ENCODE measurements around the gene DNTT. TPM values are rescaled to one million over a fixed set of nuclear protein-coding genes. Genes with fewer than 3 reads are reported as not detected.
A peak's percentile ranks its signal among the peaks of the same experiment; 100 is the strongest.

DNTT gene
- total and polyA plus RNA-seq, 2 experiments from 2014 or later, result not detected

DNA sequence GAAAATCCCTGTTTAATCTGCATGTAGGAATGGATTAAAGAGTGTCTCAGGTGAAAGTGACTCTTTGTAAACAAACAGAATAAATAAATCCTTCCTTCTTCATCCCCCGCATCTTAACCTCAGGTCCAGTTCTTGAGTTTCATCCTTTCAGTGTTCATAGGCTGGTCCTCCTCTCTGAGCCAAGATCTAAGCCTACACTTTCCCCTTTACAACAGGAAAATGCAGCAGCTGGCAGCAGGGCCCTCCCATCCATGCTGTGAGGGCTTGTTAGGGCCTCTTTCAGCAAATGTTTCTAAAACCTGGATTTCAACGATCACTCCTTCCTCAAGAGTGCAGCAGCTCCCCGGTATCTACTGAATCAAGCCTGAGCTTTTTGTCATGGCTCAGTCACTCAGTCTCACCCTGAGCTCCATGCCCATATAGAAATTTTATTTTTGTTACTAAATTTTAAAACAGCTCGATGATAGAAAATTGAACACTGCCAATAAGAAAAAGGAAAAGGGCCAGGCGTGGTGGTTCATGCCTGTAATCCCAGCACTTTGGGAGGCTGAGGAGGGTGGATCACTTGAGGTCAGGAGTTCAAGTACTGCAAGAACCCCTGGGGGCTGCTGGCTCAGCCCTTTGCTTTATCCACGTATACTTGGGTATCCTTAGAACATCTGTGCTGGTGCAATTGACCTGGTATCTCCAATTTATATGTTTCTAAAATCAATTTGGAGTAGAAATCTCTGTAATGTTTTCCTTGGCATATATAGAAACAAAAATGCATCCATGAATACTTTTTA is 48.5 kb upstream of the DNTT start:
- H2AFZ ChIP-seq, result 0 out of 2 replicates have a peak overlapping the region, but pooled peaks have one; percentile 5
- ATAC-seq, result peak; percentile 71
- peaks cover 12% of the 10 kb centered on the region for H3K4me1 Mint-ChIP-seq

More for the DNA sequence above, 48.5 kb upstream of the DNTT start:
- H3K9me3 Mint-ChIP-seq, result no peaks in the 10 kb centered on the region
- H3K27me3 Mint-ChIP-seq (ENCODE audit: insufficient read depth, low read depth, poor library complexity), result peaks cover 7% of the 10 kb centered on the region
- Histone ChIP-seq H3K36me3 (ENCODE audit: insufficient read depth) (no peaks in the 10 kb centered on the region), H3K27me3 (ENCODE audit: insufficient read depth) (no peaks in the 10 kb centered on the region), H3K4me3 (no peak overlapping the region), H4K20me1 (replicated peaks; ENCODE audit: insufficient read depth) (no peaks in the 10 kb centered on the region), H3F3A (replicated peaks; ENCODE audit: low read depth) (no peaks in the 10 kb centered on the region), H3K9me2 (ENCODE audit: insufficient read depth) (no peaks in the 10 kb centered on the region; the same call in 1 of the 2 replicates), H3K4me1 (ENCODE audit: insufficient read depth) (peaks cover 5% of the 10 kb centered on the region; the same call in 1 of the 2 replicates), H3K27ac (ENCODE audit: low read depth) (no peak overlapping the region), H3K4me2 (no peak overlapping the region), H3K79me2 (replicated peaks; ENCODE audit: insufficient read depth) (no peaks in the 10 kb centered on the region)
- H3K27ac Mint-ChIP-seq, result no peak overlapping the region
- no peak for DNase-seq (ENCODE audit: low spot score)
- no peaks in the 10 kb centered on the region for H3K36me3 Mint-ChIP-seq (ENCODE audit: low read depth)
- H3K4me3 Mint-ChIP-seq, result no peak overlapping the region
- no peak for TF ChIP-seq CREB1 (CRISPR knock-in tag; IDR thresholded peaks at IDR 0.05; ENCODE audit: low read depth)
- no peak for TF ChIP-seq ZNF462 (CRISPR knock-in tag; IDR thresholded peaks at IDR 0.05)
- TF ChIP-seq CTCF (conservative IDR thresholded peaks at IDR 0.05; ENCODE audit: low read depth in 2 of 2), result no peak
- TF ChIP-seq, protein P1, sequence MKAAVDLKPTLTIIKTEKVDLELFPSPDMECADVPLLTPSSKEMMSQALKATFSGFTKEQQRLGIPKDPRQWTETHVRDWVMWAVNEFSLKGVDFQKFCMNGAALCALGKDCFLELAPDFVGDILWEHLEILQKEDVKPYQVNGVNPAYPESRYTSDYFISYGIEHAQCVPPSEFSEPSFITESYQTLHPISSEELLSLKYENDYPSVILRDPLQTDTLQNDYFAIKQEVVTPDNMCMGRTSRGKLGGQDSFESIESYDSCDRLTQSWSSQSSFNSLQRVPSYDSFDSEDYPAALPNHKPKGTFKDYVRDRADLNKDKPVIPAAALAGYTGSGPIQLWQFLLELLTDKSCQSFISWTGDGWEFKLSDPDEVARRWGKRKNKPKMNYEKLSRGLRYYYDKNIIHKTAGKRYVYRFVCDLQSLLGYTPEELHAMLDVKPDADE (IDR thresholded peaks at IDR 0.05), result no peak
- TF ChIP-seq EZH2 (IDR thresholded peaks at IDR 0.05; ENCODE audit: low read depth, unreplicated experiment), result no peak
- no peak for TF ChIP-seq ZNF114 (CRISPR knock-in tag; IDR thresholded peaks at IDR 0.05)
- no peak for TF ChIP-seq JUNB (IDR thresholded peaks at IDR 0.05; ENCODE audit: unreplicated experiment)
- TF ChIP-seq STAT1 (IDR thresholded peaks at IDR 0.05; ENCODE audit: unreplicated experiment), result no peak

All from GM23338 (cell line).